Mesothelial cell of epicardium (in vitro differentiated cells): ENCODE data around the gene AFAP1. TPM values are rescaled to one million over a fixed set of nuclear protein-coding genes. Genes with fewer than 3 reads are reported as not detected.

Source experiments
- DNase-seq, 2 experiments: peaks; one replicate each; pipeline ENCODE4 v3.0.0; 2021; ENCODE audit warnings: low spot score in 2 of 2; ENCODE audit not compliant: unreplicated experiment in 2 of 2
- H3K27ac Mint-ChIP-seq: 2 replicates; pipeline ENCODE4 v1.8.0; 2021; ENCODE audit warnings: mixed read lengths
- H3K27me3 Mint-ChIP-seq: 2 replicates; pipeline ENCODE4 v1.8.0; 2021; ENCODE audit warnings: low read depth, mixed read lengths
- H3K36me3 Mint-ChIP-seq: 2 replicates; pipeline ENCODE4 v1.8.0; 2021; ENCODE audit warnings: mixed read lengths
- H3K4me1 Mint-ChIP-seq: 2 replicates; pipeline ENCODE4 v1.8.0; 2021; ENCODE audit warnings: mixed read lengths
- H3K4me3 Mint-ChIP-seq: 2 replicates; pipeline ENCODE4 v1.8.0; 2021; ENCODE audit warnings: mild to moderate bottlenecking, moderate library complexity, mixed read lengths
- H3K9me3 Mint-ChIP-seq: 2 replicates; pipeline ENCODE4 v1.8.0; 2021; ENCODE audit warnings: mixed read lengths
- CTCF ChIP-seq: fragments of 200-600 bp; sonication (generic); IDR thresholded peaks from one replicate; pipeline ENCODE4 v1.5.0; 2021; ENCODE audit warnings: antibody characterized with exemption; ENCODE audit not compliant: unreplicated experiment
- total RNA-seq: library from RNA; stranded (reverse); gene quantifications from 3 replicates; pipeline ENCODE4 v1.2.1, GENCODE V29; 2021

AFAP1 gene
- total RNA-seq, 1 donor from 2014 or later: 82.4 TPM

- no peaks in the 10 kb centered on the region for H3K36me3 Mint-ChIP-seq
- TF ChIP-seq CTCF: no peak
- no peak for DNase-seq
These were observed 44.7 kb upstream of the AFAP1 start for GRCh38 chr4:7984286-7984925.

GRCh38 chr4:7983296-7983695, 43.6 kb upstream of the AFAP1 start:
- Mint-ChIP-seq H3K4me1 (peaks cover 33% of the 10 kb centered on the region), H3K36me3 (no peaks in the 10 kb centered on the region), H3K27me3 (no peaks in the 10 kb centered on the region), H3K9me3 (no peaks in the 10 kb centered on the region), H3K4me3 (no peak overlapping the region), H3K27ac (no peak overlapping the region)
- no peak for DNase-seq
- TF ChIP-seq CTCF: no peak

More at GRCh38 chr4:7984286-7984925, 44.7 kb upstream of the AFAP1 start:
- H3K27me3 Mint-ChIP-seq: no peaks in the 10 kb centered on the region
- H3K9me3 Mint-ChIP-seq: peaks cover under 1% of the 10 kb centered on the region
- peaks cover 22% of the 10 kb centered on the region for H3K4me1 Mint-ChIP-seq
- no peak overlapping the region for H3K4me3 Mint-ChIP-seq
- H3K27ac Mint-ChIP-seq: no peak overlapping the region

- peaks cover 39% of the 10 kb centered on the region for H3K4me1 Mint-ChIP-seq
- no peaks in the 10 kb centered on the region for H3K27me3 Mint-ChIP-seq
- H3K4me3 Mint-ChIP-seq: no peak overlapping the region
- no peak overlapping the region for H3K27ac Mint-ChIP-seq
- no peaks in the 10 kb centered on the region for H3K36me3 Mint-ChIP-seq
- no peaks in the 10 kb centered on the region for H3K9me3 Mint-ChIP-seq
- DNase-seq: no peak
- TF ChIP-seq CTCF: no peak
These were observed 42.2 kb upstream of the AFAP1 start for GRCh38 chr4:7981738-7982394.

GRCh38 chr4:7980036-7980435, 40.4 kb upstream of the AFAP1 start:
- Mint-ChIP-seq H3K27ac (peak overlapping the region; percentile 74), H3K4me1 (peaks cover 32% of the 10 kb centered on the region), H3K9me3 (no peaks in the 10 kb centered on the region), H3K4me3 (no peak overlapping the region), H3K27me3 (no peaks in the 10 kb centered on the region), H3K36me3 (no peaks in the 10 kb centered on the region)
- no peak for TF ChIP-seq CTCF
- DNase-seq: no peak

- Mint-ChIP-seq H3K9me3 (no peaks in the 10 kb centered on the region), H3K4me3 (no peak overlapping the region), H3K27me3 (no peaks in the 10 kb centered on the region), H3K27ac (peak overlapping the region; percentile 74), H3K4me1 (peaks cover 32% of the 10 kb centered on the region), H3K36me3 (no peaks in the 10 kb centered on the region)
- no peak for DNase-seq
- no peak for TF ChIP-seq CTCF
These were observed 39.9 kb upstream of the AFAP1 start for GRCh38 chr4:7979652-7979968.
